ENCODE data around the gene SNORC.

SNORC gene

DNA sequence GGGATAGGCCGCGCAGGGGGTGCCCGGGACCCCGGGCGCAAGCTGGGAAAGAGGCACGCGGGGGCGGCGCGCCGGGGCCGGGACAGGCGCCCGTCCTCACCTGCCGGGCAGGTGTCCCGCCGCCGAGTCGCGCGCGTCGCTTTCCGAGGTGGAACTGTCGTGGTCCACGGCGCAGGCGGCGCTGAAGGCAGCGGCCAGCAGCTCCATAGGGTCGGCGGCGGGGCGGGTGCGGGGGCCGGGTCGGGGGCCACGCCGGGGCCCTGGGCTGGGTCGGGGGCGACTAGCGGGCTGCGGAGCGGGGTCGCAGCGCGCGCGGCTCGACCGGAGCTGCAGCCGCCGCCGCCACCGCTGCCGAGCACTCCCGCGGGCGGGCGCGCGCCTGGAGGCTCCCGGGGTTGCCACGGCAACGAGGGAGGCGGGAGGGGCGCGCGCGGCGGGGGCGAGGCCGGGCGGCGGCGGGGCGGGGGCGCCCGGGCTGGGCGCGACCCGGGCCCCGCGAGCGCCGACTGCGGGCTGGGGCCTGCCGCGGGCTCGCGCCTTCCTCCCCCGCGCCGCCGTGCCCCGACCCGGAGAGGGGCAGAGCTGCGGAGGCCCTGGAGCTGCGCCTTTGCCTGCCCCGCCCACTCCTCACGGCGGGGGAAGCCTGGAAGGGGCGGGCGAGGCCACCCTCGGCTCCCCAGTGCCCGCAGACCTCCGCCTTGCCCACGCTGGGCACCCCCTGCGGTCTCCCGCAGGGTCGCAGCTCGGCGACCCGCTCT is 57.9 kb downstream of the SNORC start:
- no peak for DNase-seq
